HG03342 (cell line): ENCODE data around the gene PITPNM3.

Experiments
- ATAC-seq: cut with Tn5 transposase; IDR thresholded peaks from one replicate; pipeline ENCODE4 v1.9.1; 2021; ENCODE audit warnings: mild to moderate bottlenecking, moderate library complexity; ENCODE audit not compliant: unreplicated experiment

PITPNM3 gene

GRCh38 chr17:6465206-6466003 is 91.0 kb downstream of the PITPNM3 start:
- ATAC-seq = no peak

GRCh38 chr17:6464446-6465041 is 91.8 kb downstream of the PITPNM3 start:
- no peak for ATAC-seq

- no peak for ATAC-seq
Observed at GRCh38 chr17:6463616-6464445, 92.5 kb downstream of the PITPNM3 start.

GRCh38 chr17:6462692-6463091 is 93.7 kb downstream of the PITPNM3 start:
- ATAC-seq = no peak

GRCh38 chr17:6461792-6462524 is 94.4 kb downstream of the PITPNM3 start:
- no peak for ATAC-seq

- no peak for ATAC-seq
Observed at GRCh38 chr17:6461246-6461645, 95.1 kb downstream of the PITPNM3 start.

GRCh38 chr17:6460531-6461161 is 95.7 kb downstream of the PITPNM3 start:
- no peak for ATAC-seq

- no peak for ATAC-seq
Observed at GRCh38 chr17:6458460-6458950, 97.8 kb downstream of the PITPNM3 start.

GRCh38 chr17:6457688-6458459 is 98.5 kb downstream of the PITPNM3 start:
- ATAC-seq = no peak

- no peak for ATAC-seq
Observed at GRCh38 chr17:6456914-6457687, 99.3 kb downstream of the PITPNM3 start.

- no peak for ATAC-seq
Observed at GRCh38 chr17:6456321-6456720, 100.0 kb downstream of the PITPNM3 start.

GRCh38 chr17:6455321-6455705 is 101.0 kb downstream of the PITPNM3 start:
- ATAC-seq = no peak

GRCh38 chr17:6454495-6455320 is 101.6 kb downstream of the PITPNM3 start:
- no peak for ATAC-seq

- ATAC-seq = no peak
Observed at GRCh38 chr17:6453279-6454024, 102.9 kb downstream of the PITPNM3 start.

GRCh38 chr17:6452471-6453266 is 103.7 kb downstream of the PITPNM3 start:
- ATAC-seq = no peak
